Mesenchymal stem cell (in vitro differentiated cells and primary cell): Measurements from ENCODE around the gene ZNF30.
"Not testable (repeated sequence)": the region's sequence is repeated elsewhere in the genome, so short reads cannot be mapped to it uniquely, and the experiment has no call there.

ENCODE experiments used
- DNase-seq: peaks from one replicate; pipeline ENCODE4 v3.0.0-alpha.2; 2013
- H2AFZ ChIP-seq: one replicate; pipeline ENCODE4 v1.6.1; 2013; ENCODE audit warnings: low read depth, mild to moderate bottlenecking, control low read depth, inconsistent platforms, low read length, moderate library complexity
- H2AK5ac ChIP-seq: 2 replicates; pipeline ENCODE4 v1.6.1; 2013; ENCODE audit warnings: low read length, moderate library complexity, mild to moderate bottlenecking, inconsistent platforms; ENCODE audit not compliant: severe bottlenecking
- H2BK120ac ChIP-seq: one replicate; pipeline ENCODE4 v1.6.1; 2013; ENCODE audit warnings: low read depth, mild to moderate bottlenecking, inconsistent platforms, low read length, moderate library complexity
- H2BK12ac ChIP-seq, 2 experiments: one replicate each; pipeline ENCODE4 v1.6.1; 2013; ENCODE audit warnings: inconsistent platforms in 2 of 2, low read length in 2 of 2, mild to moderate bottlenecking in 2 of 2, moderate library complexity in 2 of 2, control low read depth in 1 of 2
- H2BK15ac ChIP-seq: one replicate; pipeline ENCODE4 v1.6.1; 2013; ENCODE audit warnings: mild to moderate bottlenecking, low read depth, inconsistent platforms; ENCODE audit not compliant: poor library complexity, severe bottlenecking
- H2BK5ac ChIP-seq: 2 replicates; pipeline ENCODE4 v1.6.1; 2013; ENCODE audit warnings: low read depth, mild to moderate bottlenecking, low read length, control low read depth, inconsistent platforms; ENCODE audit not compliant: poor library complexity, severe bottlenecking
- H3K14ac ChIP-seq, 2 experiments: one replicate each; pipeline ENCODE4 v1.6.1; 2013; ENCODE audit warnings: inconsistent platforms in 2 of 2, low read length in 2 of 2, control low read depth in 1 of 2, mild to moderate bottlenecking in 1 of 2, moderate library complexity in 1 of 2
- H3K18ac ChIP-seq, 2 experiments: one replicate each; pipeline ENCODE4 v1.6.1; 2013; ENCODE audit warnings: inconsistent platforms in 2 of 2, low read length in 2 of 2, control low read depth in 1 of 2, low read depth in 1 of 2, mild to moderate bottlenecking in 1 of 2
- H3K23ac ChIP-seq, 2 experiments: one replicate each; pipeline ENCODE4 v1.6.1; 2013; ENCODE audit warnings: inconsistent platforms in 2 of 2, low read length in 2 of 2, mild to moderate bottlenecking in 2 of 2, moderate library complexity in 2 of 2, control low read depth in 1 of 2
- H3K27ac ChIP-seq: 2 replicates; pipeline ENCODE4 v1.5.1; 2013; ENCODE audit warnings: mild to moderate bottlenecking, moderate library complexity, low read length, control low read depth, inconsistent platforms; ENCODE audit not compliant: poor library complexity, severe bottlenecking
- H3K27me3 ChIP-seq, 2 experiments: 2 replicates each; pipeline versions ENCODE4 v1.6.1 to v1.7.0; 2013; ENCODE audit warnings: low read length in 2 of 2, mild to moderate bottlenecking in 2 of 2, moderate library complexity in 2 of 2, control low read depth in 1 of 2, inconsistent platforms in 1 of 2; ENCODE audit not compliant: control insufficient read depth in 1 of 2, insufficient read depth in 1 of 2
- H3K36me3 ChIP-seq, 2 experiments: 2 replicates each; pipeline versions ENCODE4 v1.6.1 to v1.7.0; 2013; ENCODE audit warnings: low read length in 2 of 2, control low read depth in 1 of 2, inconsistent platforms in 1 of 2, low read depth in 1 of 2, mild to moderate bottlenecking in 1 of 2; ENCODE audit not compliant: insufficient read depth in 2 of 2, control insufficient read depth in 1 of 2
- H3K4ac ChIP-seq, 2 experiments: one replicate each; pipeline ENCODE4 v1.6.1; 2013; ENCODE audit warnings: inconsistent platforms in 2 of 2, low read length in 2 of 2, mild to moderate bottlenecking in 2 of 2, moderate library complexity in 2 of 2, control low read depth in 1 of 2, low read depth in 1 of 2
- H3K4me1 ChIP-seq: 2 replicates; pipeline ENCODE4 v1.6.1; 2013; ENCODE audit warnings: low read depth, low read length, control low read depth; ENCODE audit not compliant: control insufficient read depth, insufficient read depth
- H3K4me2 ChIP-seq: 2 replicates; pipeline ENCODE4 v1.6.1; 2013; ENCODE audit warnings: low read length, mild to moderate bottlenecking, inconsistent platforms; ENCODE audit not compliant: poor library complexity, severe bottlenecking
- H3K4me3 ChIP-seq, 2 experiments: 2 replicates each; pipeline versions ENCODE4 v1.5.1 to v1.7.0; 2013; ENCODE audit warnings: low read length in 2 of 2, mild to moderate bottlenecking in 2 of 2, control low read depth in 1 of 2, low read depth in 1 of 2; ENCODE audit not compliant: insufficient read depth in 1 of 2
- H3K79me1 ChIP-seq: replicated peaks from 2 replicates; pipeline ENCODE4 v1.6.1; 2013; ENCODE audit warnings: mild to moderate bottlenecking, control low read depth, low read length, inconsistent platforms; ENCODE audit not compliant: poor library complexity, severe bottlenecking
- H3K9ac ChIP-seq: 2 replicates; pipeline ENCODE4 v1.7.0; 2013; ENCODE audit warnings: mild to moderate bottlenecking, low read length, moderate library complexity
- H3K9me3 ChIP-seq: 2 replicates; pipeline ENCODE4 v1.7.0; 2013; ENCODE audit warnings: mild to moderate bottlenecking, low read length; ENCODE audit not compliant: control insufficient read depth
- H4K8ac ChIP-seq: one replicate; pipeline ENCODE4 v1.6.1; 2013; ENCODE audit warnings: inconsistent platforms, mild to moderate bottlenecking, low read length, moderate library complexity
- H4K91ac ChIP-seq: one replicate; pipeline ENCODE4 v1.6.1; 2013; ENCODE audit warnings: mild to moderate bottlenecking, low read length, inconsistent platforms
- WGBS: methylation state at CpG from one replicate; pipeline ENCODE4 v1.1.7; 2013; ENCODE audit warnings: mixed read lengths; 5-methylcytosine and 5-hydroxymethylcytosine counted together

ZNF30 gene

DNA sequence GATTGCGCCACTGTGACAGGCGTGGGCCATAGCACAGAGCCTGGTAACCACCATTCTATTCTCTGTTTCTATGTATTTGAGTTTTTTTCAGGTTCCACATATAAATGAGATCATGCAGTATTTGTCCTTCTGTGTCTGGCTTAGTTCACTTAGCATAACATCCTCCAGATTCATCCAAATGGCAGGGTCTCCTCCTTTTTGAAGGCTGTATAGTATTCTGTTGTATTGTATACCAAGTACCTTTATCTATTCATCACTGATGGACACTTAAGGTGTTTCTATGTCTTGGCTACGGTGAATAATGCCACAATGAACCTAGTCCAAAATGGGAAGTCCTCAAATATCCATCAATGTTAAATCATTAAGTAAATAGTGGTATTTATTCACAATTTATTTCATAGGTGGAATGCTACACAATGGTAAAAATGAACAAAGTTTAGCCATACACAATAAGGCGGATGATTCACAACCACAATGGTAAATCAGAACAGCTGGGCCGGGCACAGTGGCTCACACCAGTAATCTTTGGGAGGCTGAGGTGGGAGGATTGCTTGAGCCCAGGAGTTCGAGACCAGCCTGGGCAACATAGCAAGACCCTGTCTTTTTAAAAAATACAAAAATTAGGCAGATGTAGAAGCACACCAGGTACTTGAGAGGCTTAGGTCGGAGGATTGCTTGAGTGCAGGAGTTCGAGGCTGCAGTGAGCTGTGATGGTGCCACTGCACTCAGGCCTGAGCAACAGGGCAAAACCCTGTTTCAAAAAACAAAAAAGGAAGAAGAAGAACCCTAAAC lies 65.0 kb downstream of the ZNF30 start:
- Histone ChIP-seq H3K18ac (no peak overlapping the region), H2BK5ac (no peak overlapping the region), H3K4me2 (no peak overlapping the region), H3K27me3 (peaks cover 0 to 10% of the 10 kb centered on the region in 2 experiments), H3K27ac (no peak overlapping the region), H2BK15ac (no peak overlapping the region), H2AFZ (no peak overlapping the region), H2AK5ac (no peak overlapping the region), H2BK120ac (no peak overlapping the region), H3K23ac (no peak overlapping the region), H3K79me1 (no peaks in the 10 kb centered on the region), H3K4ac (no peak overlapping the region), H3K9me3 (no peaks in the 10 kb centered on the region), H3K14ac (no peak overlapping the region), H3K36me3 (no peaks in the 10 kb centered on the region), H3K4me3 (no peak overlapping the region), H3K4me1 (peaks cover 2% of the 10 kb centered on the region), H4K8ac (no peak overlapping the region), H4K91ac (no peak overlapping the region), H2BK12ac (no peak overlapping the region), H3K9ac (no peak overlapping the region)
- 94% methylated on average over 4 of the region's 8 CpGs for WGBS
- no peak for DNase-seq

DNA sequence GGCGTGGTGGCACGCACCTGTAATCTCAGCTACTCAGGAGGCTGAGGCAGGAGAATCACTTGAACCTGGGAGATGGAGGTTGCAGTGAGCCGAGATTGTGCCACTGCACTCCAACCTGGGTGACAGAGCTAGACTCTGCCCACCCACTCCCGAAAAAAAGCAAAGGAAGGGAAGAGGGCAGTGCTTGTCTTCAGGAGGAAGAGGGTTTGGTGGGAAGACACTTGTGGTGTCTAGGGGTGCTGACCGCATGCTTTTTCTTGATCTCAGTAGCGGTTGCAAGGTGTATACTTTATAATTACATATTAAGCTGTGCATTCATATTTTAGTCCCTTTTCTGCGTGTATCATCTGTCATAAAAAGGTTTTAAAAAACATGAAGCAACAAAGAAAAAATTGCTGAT lies 65.9 kb downstream of the ZNF30 start:
- H2BK120ac ChIP-seq, H3K4me1 ChIP-seq, H3K9ac ChIP-seq, H2AFZ ChIP-seq, H3K23ac ChIP-seq, H3K4me2 ChIP-seq, DNase-seq, H2AK5ac ChIP-seq, H3K4me3 ChIP-seq, H2BK15ac ChIP-seq, H3K18ac ChIP-seq, H3K27me3 ChIP-seq, H3K27ac ChIP-seq, H2BK12ac ChIP-seq, H3K9me3 ChIP-seq, H4K8ac ChIP-seq, H3K79me1 ChIP-seq, H2BK5ac ChIP-seq, H4K91ac ChIP-seq, H3K36me3 ChIP-seq, H3K4ac ChIP-seq, H3K14ac ChIP-seq: not testable (repeated sequence)
- 93% methylated on average over 4 of the region's 7 CpGs for WGBS

DNA sequence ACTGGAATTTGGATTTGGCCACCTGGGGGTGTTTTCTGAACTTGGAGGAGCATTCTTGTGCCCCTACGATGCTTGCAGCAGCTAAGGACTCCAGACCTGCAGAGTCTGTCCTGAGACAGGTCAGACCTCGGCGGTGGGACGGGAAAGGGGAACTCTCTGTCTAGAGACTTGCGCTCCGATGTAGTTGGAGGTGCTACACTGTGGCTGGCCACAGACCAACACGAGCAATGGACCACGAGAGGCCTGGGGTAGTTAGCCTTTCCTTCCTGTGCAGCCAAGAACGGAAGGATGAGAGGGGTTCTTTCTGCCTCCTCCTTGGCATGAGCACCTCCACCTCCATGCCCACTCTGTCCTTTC lies 67.6 kb downstream of the ZNF30 start:
- H3K4me2 ChIP-seq, result no peak overlapping the region
- no peak overlapping the region for H2BK15ac ChIP-seq
- no peak overlapping the region for H3K9ac ChIP-seq
- H3K27ac ChIP-seq, result no peak overlapping the region
- no peak overlapping the region for H4K8ac ChIP-seq
- H2AK5ac ChIP-seq, result no peak overlapping the region
- H2BK120ac ChIP-seq, result no peak overlapping the region
- no peak overlapping the region for H3K4ac ChIP-seq
- H2BK12ac ChIP-seq, result no peak overlapping the region
- no peak for DNase-seq
- WGBS, result 79% methylated on average over 9 of the region's 9 CpGs
- peaks cover 7% of the 10 kb centered on the region for H3K4me1 ChIP-seq
- H3K14ac ChIP-seq, result no peak overlapping the region
- no peaks in the 10 kb centered on the region for H3K9me3 ChIP-seq
- H3K18ac ChIP-seq, result no peak overlapping the region
- no peak overlapping the region for H2AFZ ChIP-seq
- H3K4me3 ChIP-seq, result no peak overlapping the region
- peaks cover 0 to 6% of the 10 kb centered on the region in 2 experiments for H3K27me3 ChIP-seq
- H3K79me1 ChIP-seq, result no peaks in the 10 kb centered on the region
- no peak overlapping the region for H2BK5ac ChIP-seq
- no peaks in the 10 kb centered on the region for H3K36me3 ChIP-seq
- H4K91ac ChIP-seq, result no peak overlapping the region
- no peak overlapping the region for H3K23ac ChIP-seq
